ENCODE measurements around the gene MAG. TPM values are rescaled to one million over a fixed set of nuclear protein-coding genes. Genes with fewer than 3 reads are reported as not detected.

MAG gene
- total RNA-seq, 3 donors from 2014 or later = 4.2 TPM; not detected in 2

DNA sequence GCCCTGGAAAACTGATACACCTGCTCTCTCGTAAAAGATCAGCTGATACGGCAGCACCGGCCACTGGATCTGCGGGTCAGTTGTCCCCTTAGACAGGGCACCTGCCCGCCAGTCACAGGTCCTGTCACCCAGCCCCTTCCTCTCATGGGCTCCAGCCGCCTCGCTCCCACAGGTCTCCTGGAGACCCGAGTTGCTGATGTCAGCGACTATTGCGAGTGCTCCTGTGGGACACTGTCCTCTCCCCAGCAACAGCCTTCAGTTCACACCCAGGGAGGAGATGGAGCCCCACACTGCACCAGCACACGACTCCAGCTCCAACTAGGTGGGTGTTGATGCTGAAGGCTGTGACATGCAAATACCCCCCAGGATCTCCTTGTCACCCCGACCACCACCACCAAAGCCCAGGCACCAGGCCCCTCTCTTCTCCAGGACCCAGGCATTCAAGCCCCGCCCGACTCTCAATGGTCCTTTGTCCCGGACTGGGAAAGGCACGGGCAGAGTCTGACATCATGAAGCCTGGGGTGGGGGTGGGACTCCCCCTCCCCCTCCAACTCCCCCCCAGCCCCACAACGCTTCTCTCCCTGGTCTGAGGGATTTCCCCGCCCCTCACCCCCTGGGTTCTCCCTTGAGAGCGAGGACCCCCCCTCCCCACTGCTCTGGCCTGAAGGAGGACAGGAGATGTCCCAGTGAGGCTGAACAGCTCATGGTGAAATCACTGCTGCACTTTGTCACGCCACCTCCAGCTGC is 1.4 kb upstream of the MAG start:
- no peaks in the 10 kb centered on the region for H3K36me3 ChIP-seq
- no peaks in the 10 kb centered on the region for H3K9me3 ChIP-seq
- DNase-seq (ENCODE audit: low spot score in 2 of 2) = no peak
- peaks cover 0 to 11% of the 10 kb centered on the region in 2 donors for H3K27me3 ChIP-seq
- intact Hi-C loops (cut with DNase I; ENCODE audit: low total_unique reads) = no loop called here
- H3K27ac ChIP-seq = no peak overlapping the region
- H3K4me3 ChIP-seq = no peak overlapping the region
- TF ChIP-seq POLR2AphosphoS5 (IDR thresholded peaks at IDR 0.05) (no peak), POLR2A (IDR thresholded peaks at IDR 0.05) (no peak)
- TF ChIP-seq, protein P1, sequence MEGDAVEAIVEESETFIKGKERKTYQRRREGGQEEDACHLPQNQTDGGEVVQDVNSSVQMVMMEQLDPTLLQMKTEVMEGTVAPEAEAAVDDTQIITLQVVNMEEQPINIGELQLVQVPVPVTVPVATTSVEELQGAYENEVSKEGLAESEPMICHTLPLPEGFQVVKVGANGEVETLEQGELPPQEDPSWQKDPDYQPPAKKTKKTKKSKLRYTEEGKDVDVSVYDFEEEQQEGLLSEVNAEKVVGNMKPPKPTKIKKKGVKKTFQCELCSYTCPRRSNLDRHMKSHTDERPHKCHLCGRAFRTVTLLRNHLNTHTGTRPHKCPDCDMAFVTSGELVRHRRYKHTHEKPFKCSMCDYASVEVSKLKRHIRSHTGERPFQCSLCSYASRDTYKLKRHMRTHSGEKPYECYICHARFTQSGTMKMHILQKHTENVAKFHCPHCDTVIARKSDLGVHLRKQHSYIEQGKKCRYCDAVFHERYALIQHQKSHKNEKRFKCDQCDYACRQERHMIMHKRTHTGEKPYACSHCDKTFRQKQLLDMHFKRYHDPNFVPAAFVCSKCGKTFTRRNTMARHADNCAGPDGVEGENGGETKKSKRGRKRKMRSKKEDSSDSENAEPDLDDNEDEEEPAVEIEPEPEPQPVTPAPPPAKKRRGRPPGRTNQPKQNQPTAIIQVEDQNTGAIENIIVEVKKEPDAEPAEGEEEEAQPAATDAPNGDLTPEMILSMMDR (IDR thresholded peaks at IDR 0.05) = no peak
- no peaks in the 10 kb centered on the region for H3K4me1 ChIP-seq

DNA sequence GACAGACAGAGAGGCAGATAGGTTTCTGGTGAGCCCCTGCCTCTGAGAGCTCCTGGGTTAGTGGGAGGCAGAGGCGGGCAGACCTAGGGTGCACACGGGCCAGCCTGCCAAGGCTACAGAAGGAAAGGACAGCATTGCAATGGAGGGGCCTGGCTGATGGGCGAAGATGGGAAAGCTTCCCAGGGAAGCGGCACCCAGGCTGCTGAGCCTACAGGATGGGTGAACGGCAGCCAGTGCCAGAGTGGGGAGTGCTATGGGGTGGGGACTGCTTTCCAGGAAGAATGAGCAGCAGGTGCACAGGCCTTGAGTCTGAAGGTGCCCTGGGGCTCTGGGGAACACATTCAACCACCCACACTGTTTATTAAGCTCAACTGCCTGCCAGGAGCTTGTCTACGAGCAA is 702 bp upstream of the MAG start:
- TF ChIP-seq POLR2A (IDR thresholded peaks at IDR 0.05) = no peak
- TF ChIP-seq, protein P1 (IDR thresholded peaks at IDR 0.05) = no peak
- no peak for TF ChIP-seq POLR2AphosphoS5 (IDR thresholded peaks at IDR 0.05)
- no peak overlapping the region for H3K27ac ChIP-seq

DNA sequence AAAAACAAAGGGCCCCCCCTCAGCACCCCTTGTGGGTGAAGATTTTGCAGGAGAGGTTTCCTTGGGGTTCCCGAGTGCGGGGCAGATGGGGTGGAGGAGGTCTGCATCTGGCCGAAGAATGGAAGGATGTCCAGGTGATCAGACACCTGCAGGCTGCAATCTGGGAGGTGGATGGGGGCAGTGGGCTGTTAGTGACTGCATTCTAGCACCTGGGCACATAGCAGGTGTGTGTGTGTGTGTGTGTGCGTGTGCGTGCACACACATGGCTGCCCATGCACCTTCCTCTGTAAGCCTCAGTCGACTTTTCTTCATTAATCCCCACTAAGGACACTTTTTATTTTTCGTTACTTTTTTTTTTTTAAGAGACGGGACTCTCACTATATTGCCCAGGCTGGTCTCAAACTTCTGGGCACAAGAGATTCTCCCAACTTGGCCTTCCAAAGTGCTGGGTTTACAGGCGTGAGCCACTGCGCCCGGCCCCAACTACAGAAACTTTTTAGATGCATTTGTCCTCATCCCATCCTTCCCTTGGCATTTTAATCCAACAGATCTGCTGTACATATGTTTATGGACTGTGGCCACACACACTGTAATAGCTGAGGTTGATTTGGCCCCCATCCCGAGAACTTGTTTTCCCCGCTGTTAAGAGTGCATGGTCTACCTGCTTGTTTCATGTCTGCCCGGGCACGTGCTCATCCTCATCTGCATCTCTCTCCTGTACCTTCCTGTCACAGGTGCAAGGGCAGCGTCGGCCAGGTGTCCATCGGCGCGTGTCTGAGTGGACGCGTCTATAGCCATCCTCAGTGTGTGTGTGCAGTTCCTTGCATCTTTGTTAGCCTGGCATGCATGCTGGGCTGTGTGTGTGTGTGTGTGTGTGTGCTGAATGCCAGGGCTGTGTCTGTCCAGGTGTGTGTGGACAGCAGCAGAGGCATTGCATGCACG is 731 bp downstream of the MAG start:
- Histone ChIP-seq H3K27me3 (peaks cover 0 to 11% of the 10 kb centered on the region in 2 donors), H3K9me3 (no peaks in the 10 kb centered on the region), H3K27ac (no peak overlapping the region), H3K4me1 (no peaks in the 10 kb centered on the region), H3K4me3 (no peak overlapping the region), H3K36me3 (no peaks in the 10 kb centered on the region)
- no peak for DNase-seq (ENCODE audit: low spot score in 2 of 2)
- intact Hi-C loops (cut with DNase I; ENCODE audit: low total_unique reads) = no loop called here
- TF ChIP-seq POLR2AphosphoS5 (IDR thresholded peaks at IDR 0.05) (no peak), POLR2A (IDR thresholded peaks at IDR 0.05) (no peak)
- TF ChIP-seq, protein P1 (IDR thresholded peaks at IDR 0.05) = no peak

More for the DNA sequence above, 702 bp upstream of the MAG start:
- no peaks in the 10 kb centered on the region for H3K9me3 ChIP-seq
- intact Hi-C loops (cut with DNase I; ENCODE audit: low total_unique reads) = no loop called here
- H3K27me3 ChIP-seq = peaks cover 0 to 11% of the 10 kb centered on the region in 2 donors
- H3K4me3 ChIP-seq = no peak overlapping the region
- no peaks in the 10 kb centered on the region for H3K36me3 ChIP-seq
- DNase-seq (ENCODE audit: low spot score in 2 of 2) = no peak
- H3K4me1 ChIP-seq = no peaks in the 10 kb centered on the region

DNA sequence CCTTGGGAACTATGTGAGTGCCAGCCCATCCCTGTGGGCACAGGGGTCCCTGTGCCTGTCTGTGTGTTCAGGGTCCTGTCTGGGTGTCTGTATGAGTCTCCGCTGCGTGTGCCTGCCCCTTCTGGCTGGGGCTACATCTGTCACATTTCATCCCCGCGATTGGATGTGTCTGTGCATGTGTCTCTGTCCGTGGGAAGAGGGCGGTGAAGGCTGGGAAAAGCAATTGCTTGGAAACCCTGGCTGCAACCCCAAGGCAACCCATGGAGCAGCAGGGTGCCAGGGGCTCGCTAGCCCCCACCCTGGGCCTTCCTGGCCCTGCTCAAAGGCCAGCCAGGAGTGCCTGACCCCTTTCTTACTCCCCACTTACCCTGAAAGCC is 1.4 kb downstream of the MAG start:
- DNase-seq (ENCODE audit: low spot score in 2 of 2) = no peak
- Histone ChIP-seq H3K36me3 (no peaks in the 10 kb centered on the region), H3K27me3 (peaks cover 0 to 11% of the 10 kb centered on the region in 2 donors), H3K9me3 (no peaks in the 10 kb centered on the region), H3K4me1 (no peaks in the 10 kb centered on the region), H3K4me3 (no peak overlapping the region), H3K27ac (no peak overlapping the region)
- intact Hi-C loops (cut with DNase I; ENCODE audit: low total_unique reads) = no loop called here
- TF ChIP-seq, protein P1 (IDR thresholded peaks at IDR 0.05) = no peak
- TF ChIP-seq POLR2AphosphoS5 (IDR thresholded peaks at IDR 0.05) (no peak), POLR2A (IDR thresholded peaks at IDR 0.05) (no peak)

DNA sequence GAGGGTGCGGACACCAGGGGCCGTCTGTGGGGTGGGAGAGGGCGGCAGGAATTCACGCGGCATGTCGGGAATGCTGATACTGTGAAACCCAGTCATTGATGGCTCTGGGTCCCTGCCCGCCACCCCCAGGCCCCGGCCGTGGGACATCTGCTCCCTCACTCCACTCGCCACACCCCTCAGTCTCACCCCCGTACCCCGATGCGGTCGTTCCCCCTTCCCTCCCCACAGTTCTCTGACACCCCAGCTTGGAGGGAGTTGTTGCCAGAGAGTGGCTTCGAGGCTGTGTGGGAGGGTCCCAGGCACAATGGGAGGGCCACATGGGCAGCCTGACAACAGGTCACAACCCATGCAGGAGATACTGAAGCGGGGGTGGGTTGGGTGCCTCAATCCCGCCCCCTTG is 1.8 kb downstream of the MAG start:
- intact Hi-C loops (cut with DNase I; ENCODE audit: low total_unique reads) = no loop called here
- Histone ChIP-seq H3K4me3 (no peak overlapping the region), H3K27me3 (peaks cover 0 to 11% of the 10 kb centered on the region in 2 donors), H3K4me1 (no peaks in the 10 kb centered on the region), H3K27ac (no peak overlapping the region), H3K9me3 (no peaks in the 10 kb centered on the region), H3K36me3 (no peaks in the 10 kb centered on the region)
- TF ChIP-seq POLR2A (IDR thresholded peaks at IDR 0.05) (no peak), POLR2AphosphoS5 (IDR thresholded peaks at IDR 0.05) (no peak)
- TF ChIP-seq, protein P1 (IDR thresholded peaks at IDR 0.05) = no peak
- DNase-seq (ENCODE audit: low spot score in 2 of 2) = no peak

Measured in breast epithelium (tissue), 4 donors.